Activated CD4-positive, alpha-beta T cell treated with anti-CD3 and anti-CD28 coated beads, Interleukin-2, amount 10 ng/mL, durations not matched to agents 7 days and 5 days (primary cell): ENCODE results near the gene TMEM132C. TPM values are rescaled to one million over a fixed set of nuclear protein-coding genes. Genes with fewer than 3 reads are reported as not detected.
"Not testable (repeated sequence)": the region's sequence is repeated elsewhere in the genome, so short reads cannot be mapped to it uniquely, and the experiment has no call there.

Source experiments
- CTCF ChIA-PET: fragments of 350-600 bp; sonication (Branson Sonifier 250); formaldehyde crosslinking; loops from one replicate; lab custom pipeline; 2021; ENCODE audit warnings: antibody characterized with exemption; lab: Charles Lee
- POLR2A ChIA-PET: fragments of 350-600 bp; sonication (Branson Sonifier 250); formaldehyde crosslinking; loops from one replicate; lab custom pipeline; 2021; ENCODE audit warnings: antibody characterized with exemption; lab: Charles Lee
- DNase-seq: peaks from one replicate; pipeline ENCODE4 v3.0.0-alpha.2; 2020
- H3K27ac Mint-ChIP-seq: one replicate; pipeline ENCODE4 v1.8.0; 2021; ENCODE audit warnings: mild to moderate bottlenecking, moderate library complexity, mixed read lengths
- H3K27me3 Mint-ChIP-seq: one replicate; pipeline ENCODE4 v1.8.0; 2021; ENCODE audit warnings: mixed read lengths
- H3K36me3 Mint-ChIP-seq: one replicate; pipeline ENCODE4 v1.8.0; 2021; ENCODE audit warnings: low read depth, mixed read lengths
- H3K4me1 Mint-ChIP-seq: one replicate; pipeline ENCODE4 v1.8.0; 2021; ENCODE audit warnings: mixed read lengths
- H3K4me3 Mint-ChIP-seq: one replicate; pipeline ENCODE4 v1.8.0; 2021; ENCODE audit warnings: mild to moderate bottlenecking, moderate library complexity, mixed read lengths
- H3K9me3 Mint-ChIP-seq: one replicate; pipeline ENCODE4 v1.8.0; 2021; ENCODE audit warnings: mixed read lengths
- total RNA-seq, 2 experiments: library from RNA; stranded (reverse); gene quantifications; one replicate each; pipeline ENCODE4 v1.2.3, GENCODE V29; 2021

Gene TMEM132C
- total RNA-seq, 2 experiments from 2014 or later: not detected

DNA sequence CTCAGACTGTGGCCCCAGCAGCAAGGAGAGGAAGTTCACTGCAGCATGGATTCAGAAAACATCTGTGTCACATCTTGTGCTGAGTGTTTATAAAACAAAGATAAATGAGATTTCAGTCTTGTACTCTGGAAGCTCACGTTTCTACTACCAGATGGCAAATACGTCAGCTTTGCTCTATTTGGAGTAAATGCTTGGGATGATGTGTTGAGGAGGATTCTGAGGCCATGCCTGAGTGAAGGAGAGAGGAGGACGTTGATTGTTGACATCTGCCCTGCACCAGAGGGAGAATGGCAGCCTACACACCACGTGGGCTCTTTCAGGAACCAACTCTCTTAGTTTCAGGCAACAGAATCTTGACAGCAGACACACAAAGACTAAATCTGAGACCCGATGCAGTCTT lies 188.9 kb downstream of the TMEM132C start:
- Mint-ChIP-seq H3K36me3 (no peaks in the 10 kb centered on the region), H3K27me3 (no peaks in the 10 kb centered on the region), H3K4me3 (no peak overlapping the region), H3K9me3 (no peaks in the 10 kb centered on the region), H3K4me1 (no peaks in the 10 kb centered on the region), H3K27ac (no peak overlapping the region)
- DNase-seq: no peak
- ChIA-PET CTCF (interaction anchor here (0.7 kb wide), 1 partner anchor 35 kb away, joined by 3 read pairs; no protein-coding TSS in a partner anchor), POLR2A (no interaction called here)

DNA sequence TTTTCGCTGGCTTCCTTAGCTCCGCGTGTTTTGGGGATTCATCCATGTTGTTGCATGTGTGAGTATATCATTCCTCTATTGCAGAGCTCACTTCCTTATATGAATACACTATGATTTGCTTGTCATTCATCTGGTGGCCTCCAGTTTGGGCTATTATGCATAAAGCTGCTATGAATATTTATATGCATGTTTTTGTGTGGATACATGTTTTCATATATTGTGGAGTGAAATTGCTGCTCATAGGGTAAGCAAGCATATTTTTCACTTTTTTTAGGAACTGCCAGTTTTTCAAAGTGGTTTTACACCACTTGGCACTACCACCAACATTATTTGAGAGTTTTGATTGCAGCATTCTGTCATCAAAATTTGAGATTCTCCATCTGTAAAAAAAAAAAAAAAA lies 190.0 kb downstream of the TMEM132C start:
- POLR2A ChIA-PET: no interaction called here
- CTCF ChIA-PET: no interaction called here
- Mint-ChIP-seq H3K4me3 (no peak overlapping the region), H3K27me3 (no peaks in the 10 kb centered on the region), H3K4me1 (no peaks in the 10 kb centered on the region), H3K9me3 (no peaks in the 10 kb centered on the region), H3K36me3 (no peaks in the 10 kb centered on the region), H3K27ac (no peak overlapping the region)
- no peak for DNase-seq

GRCh38 chr12:128458301-128458974 lies 191.5 kb downstream of the TMEM132C start:
- H3K27me3 Mint-ChIP-seq: no peaks in the 10 kb centered on the region
- DNase-seq: no peak
- H3K9me3 Mint-ChIP-seq: no peaks in the 10 kb centered on the region
- H3K27ac Mint-ChIP-seq: no peak overlapping the region
- ChIA-PET POLR2A (no interaction called here), CTCF (no interaction called here)
- H3K4me3 Mint-ChIP-seq: no peak overlapping the region
- H3K36me3 Mint-ChIP-seq: no peaks in the 10 kb centered on the region
- H3K4me1 Mint-ChIP-seq: no peaks in the 10 kb centered on the region

DNA sequence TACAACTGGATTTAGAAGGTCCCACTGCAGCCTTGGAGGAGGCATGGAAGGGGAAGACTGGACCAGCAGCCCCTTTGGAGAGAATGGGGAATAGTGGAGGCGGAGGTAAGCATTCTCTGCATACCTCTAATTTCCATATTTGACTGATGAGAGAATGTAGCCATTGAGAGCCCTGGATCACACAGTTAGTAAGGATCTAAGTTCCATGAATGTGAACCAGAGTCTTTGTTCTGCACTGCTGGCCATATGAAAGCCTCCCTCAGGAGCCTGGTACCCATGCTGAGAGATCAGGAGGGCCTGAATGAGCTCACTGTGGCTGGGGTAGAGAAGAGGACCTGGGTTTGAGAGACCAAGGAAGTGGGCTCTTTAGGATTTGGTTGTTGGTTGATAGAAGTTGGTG lies 192.1 kb downstream of the TMEM132C start:
- no peaks in the 10 kb centered on the region for H3K9me3 Mint-ChIP-seq
- ChIA-PET POLR2A (no interaction called here), CTCF (no interaction called here)
- H3K27me3 Mint-ChIP-seq: no peaks in the 10 kb centered on the region
- no peak overlapping the region for H3K4me3 Mint-ChIP-seq
- H3K27ac Mint-ChIP-seq: no peak overlapping the region
- H3K4me1 Mint-ChIP-seq: no peaks in the 10 kb centered on the region
- H3K36me3 Mint-ChIP-seq: no peaks in the 10 kb centered on the region
- no peak for DNase-seq

DNA sequence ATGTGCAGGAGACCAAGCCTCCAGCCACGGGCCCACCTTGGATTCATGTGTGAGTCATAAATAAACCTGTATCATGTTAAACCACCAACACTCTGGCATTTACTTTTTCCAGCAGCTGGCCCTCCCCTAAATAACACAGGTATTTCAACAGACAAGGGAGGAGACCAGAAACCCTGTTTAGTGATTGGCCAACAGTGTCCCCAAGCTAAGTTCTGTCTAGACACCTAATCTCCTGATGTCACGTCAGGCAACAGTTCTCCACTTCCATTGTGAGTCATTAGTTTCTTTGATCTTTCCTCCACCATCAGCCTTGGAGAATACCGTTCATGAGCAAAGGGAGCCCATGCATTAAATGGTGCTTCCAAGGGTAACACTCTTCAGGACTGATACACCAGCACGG lies 196.9 kb downstream of the TMEM132C start:
- Mint-ChIP-seq H3K4me3 (no peak overlapping the region), H3K9me3 (no peaks in the 10 kb centered on the region), H3K27ac (no peak overlapping the region), H3K27me3 (no peaks in the 10 kb centered on the region), H3K36me3 (no peaks in the 10 kb centered on the region), H3K4me1 (no peaks in the 10 kb centered on the region)
- DNase-seq: no peak
- ChIA-PET POLR2A (no interaction called here), CTCF (no interaction called here)

DNA sequence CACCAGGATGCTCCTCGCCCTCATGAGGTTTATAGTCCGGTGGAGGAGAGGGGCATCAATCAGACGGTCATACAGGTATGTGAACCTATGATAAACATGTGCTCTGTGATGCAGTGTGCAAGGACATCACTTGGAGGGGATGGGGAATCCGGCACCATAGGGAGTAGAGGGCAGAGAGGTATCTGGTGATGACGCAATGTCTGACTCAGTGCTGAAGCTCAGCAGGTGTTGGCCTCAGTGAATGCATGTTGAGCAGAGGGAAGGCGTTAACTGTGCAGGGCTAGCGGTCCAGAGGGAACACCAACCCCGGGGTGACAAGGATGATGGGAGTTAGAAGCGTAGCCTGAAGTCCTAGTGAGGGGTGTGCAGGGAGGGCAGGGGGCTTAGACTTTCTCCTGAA lies 200.9 kb downstream of the TMEM132C start:
- Mint-ChIP-seq H3K9me3 (no peaks in the 10 kb centered on the region), H3K36me3 (no peaks in the 10 kb centered on the region), H3K4me1 (no peaks in the 10 kb centered on the region), H3K4me3 (no peak overlapping the region), H3K27ac (no peak overlapping the region), H3K27me3 (no peaks in the 10 kb centered on the region)
- DNase-seq: no peak
- CTCF ChIA-PET: no interaction called here
- POLR2A ChIA-PET: no interaction called here

DNA sequence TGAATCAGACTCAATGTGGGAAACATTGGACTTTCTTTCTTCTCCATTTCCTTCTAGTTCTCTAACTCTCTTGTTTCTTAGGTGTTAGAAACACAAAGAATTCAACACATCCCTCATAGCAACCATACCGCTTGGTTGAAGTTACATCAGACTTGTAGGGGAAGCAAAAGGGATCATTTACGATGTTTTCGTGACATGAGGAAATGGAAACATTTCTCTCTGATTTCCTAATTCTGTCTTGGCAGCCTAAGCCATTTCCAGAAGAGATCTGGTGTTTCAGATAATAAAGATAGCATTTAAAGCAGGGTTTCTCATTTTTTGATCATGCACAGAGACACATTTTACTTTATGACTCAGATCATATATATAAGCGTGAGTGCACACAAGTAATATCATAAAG lies 202.0 kb downstream of the TMEM132C start:
- DNase-seq: no peak
- Mint-ChIP-seq H3K4me1 (no peaks in the 10 kb centered on the region), H3K4me3 (no peak overlapping the region), H3K27me3 (no peaks in the 10 kb centered on the region), H3K36me3 (no peaks in the 10 kb centered on the region), H3K9me3 (peaks cover 7% of the 10 kb centered on the region), H3K27ac (no peak overlapping the region)
- ChIA-PET POLR2A (no interaction called here), CTCF (no interaction called here)

GRCh38 chr12:128471491-128471890 lies 204.5 kb downstream of the TMEM132C start:
- ChIA-PET POLR2A (no interaction called here), CTCF (no interaction called here)
- Mint-ChIP-seq H3K4me3 (no peak overlapping the region), H3K27me3 (no peaks in the 10 kb centered on the region), H3K4me1 (no peaks in the 10 kb centered on the region), H3K27ac (no peak overlapping the region), H3K36me3 (no peaks in the 10 kb centered on the region), H3K9me3 (peaks cover 7% of the 10 kb centered on the region)
- DNase-seq: no peak

GRCh38 chr12:128474916-128475315 lies 207.9 kb downstream of the TMEM132C start:
- Mint-ChIP-seq H3K36me3 (no peaks in the 10 kb centered on the region), H3K4me3 (no peak overlapping the region), H3K27ac (no peak overlapping the region), H3K4me1 (no peaks in the 10 kb centered on the region), H3K9me3 (peaks cover 7% of the 10 kb centered on the region), H3K27me3 (no peaks in the 10 kb centered on the region)
- POLR2A ChIA-PET: no interaction called here
- DNase-seq: no peak
- CTCF ChIA-PET: no interaction called here

DNA sequence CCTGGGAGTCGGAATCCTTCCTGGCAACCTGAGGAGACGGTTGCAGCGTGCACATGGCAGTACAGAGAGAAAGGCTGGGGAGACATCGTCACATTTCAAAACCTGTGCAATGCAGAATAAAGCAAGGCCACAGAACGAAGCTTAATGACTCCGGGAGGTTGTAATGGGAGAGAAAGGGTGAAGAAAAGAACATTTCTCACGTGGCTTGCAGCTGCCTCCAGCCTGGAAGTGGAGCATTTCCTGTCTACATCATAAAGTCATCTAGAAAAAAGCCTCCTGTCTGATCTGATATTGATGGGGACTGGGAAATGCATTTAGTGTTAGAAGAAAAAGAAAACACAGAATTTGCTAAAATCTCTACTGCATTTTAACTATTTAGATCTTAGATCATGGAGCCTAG lies 209.3 kb downstream of the TMEM132C start:
- Mint-ChIP-seq H3K9me3 (peaks cover 7% of the 10 kb centered on the region), H3K4me1 (no peaks in the 10 kb centered on the region), H3K27ac (no peak overlapping the region), H3K4me3 (no peak overlapping the region), H3K36me3 (no peaks in the 10 kb centered on the region), H3K27me3 (no peaks in the 10 kb centered on the region)
- ChIA-PET CTCF (no interaction called here), POLR2A (no interaction called here)
- no peak for DNase-seq

DNA sequence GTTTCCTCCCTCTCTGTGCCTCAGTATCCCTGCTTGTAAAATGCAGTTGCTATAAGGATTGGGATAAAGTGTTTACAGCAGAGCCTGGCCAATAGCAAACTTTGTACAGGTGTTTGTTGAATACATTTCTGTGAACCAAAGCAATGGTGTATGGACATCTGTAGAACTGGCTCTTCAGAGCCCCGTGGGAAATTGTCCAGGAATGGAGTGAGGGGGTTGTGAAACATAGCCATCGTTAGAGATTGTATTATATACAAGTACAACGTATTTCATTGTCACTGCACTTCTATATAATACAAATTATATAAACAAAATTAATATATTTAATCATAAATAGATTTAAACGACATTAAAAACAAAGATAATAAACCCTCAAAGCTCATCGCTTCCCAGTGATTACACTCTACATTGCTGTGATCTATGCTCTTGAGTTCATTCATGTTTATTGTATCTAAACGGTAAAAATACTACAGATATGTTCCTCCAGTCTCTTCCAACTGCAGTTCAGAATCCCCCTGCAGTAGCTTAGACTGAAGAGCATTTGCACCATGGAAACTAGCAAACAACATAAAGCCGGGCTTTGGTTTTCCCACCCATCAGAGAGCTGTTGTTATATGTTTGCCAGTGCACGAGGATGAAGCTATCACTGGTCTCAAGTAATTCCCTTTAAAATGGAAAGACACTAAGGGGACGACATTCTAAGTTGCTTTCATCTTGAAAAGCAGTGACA lies 216.7 kb downstream of the TMEM132C start:
- ChIA-PET CTCF (no interaction called here), POLR2A (no interaction called here)
- Mint-ChIP-seq H3K4me1 (no peaks in the 10 kb centered on the region), H3K9me3 (no peaks in the 10 kb centered on the region), H3K27me3 (no peaks in the 10 kb centered on the region), H3K4me3 (no peak overlapping the region), H3K36me3 (no peaks in the 10 kb centered on the region), H3K27ac (no peak overlapping the region)
- DNase-seq: no peak

- POLR2A ChIA-PET, DNase-seq, H3K27me3 Mint-ChIP-seq, CTCF ChIA-PET, H3K4me1 Mint-ChIP-seq, H3K27ac Mint-ChIP-seq, H3K36me3 Mint-ChIP-seq, H3K4me3 Mint-ChIP-seq: not testable (repeated sequence)
- peaks cover 10% of the 10 kb centered on the region for H3K9me3 Mint-ChIP-seq
These were observed 230.4 kb downstream of the TMEM132C start for GRCh38 chr12:128497376-128497775.

DNA sequence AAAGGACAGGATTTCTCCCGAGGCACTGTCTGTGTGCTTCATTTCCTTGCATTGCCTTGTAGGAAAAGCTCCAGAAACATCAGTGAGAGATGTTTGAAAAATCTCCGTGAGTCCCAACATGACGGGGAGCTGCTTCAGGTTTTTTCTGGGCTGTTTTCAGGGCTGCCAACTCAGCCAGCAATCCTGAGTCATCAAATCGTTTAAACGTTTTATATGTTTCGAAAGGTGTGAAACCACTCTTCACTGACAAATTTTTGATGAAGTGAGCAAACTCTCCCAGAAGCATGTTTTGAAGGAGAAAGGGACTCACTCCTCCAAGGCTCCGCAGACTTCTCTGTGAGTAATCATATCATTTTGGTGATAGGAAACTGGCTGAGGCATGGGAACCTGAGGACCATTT lies 240.5 kb downstream of the TMEM132C start:
- Mint-ChIP-seq H3K27me3 (no peaks in the 10 kb centered on the region), H3K4me3 (no peak overlapping the region), H3K36me3 (no peaks in the 10 kb centered on the region), H3K27ac (no peak overlapping the region), H3K4me1 (no peaks in the 10 kb centered on the region), H3K9me3 (peaks cover 24% of the 10 kb centered on the region)
- DNase-seq: no peak
- POLR2A ChIA-PET: no interaction called here
- CTCF ChIA-PET: interaction anchor here (0.9 kb wide), 1 partner anchor 27 kb away, joined by 7 read pairs; no protein-coding TSS in a partner anchor
